CD4-positive, alpha-beta memory T cell (primary cell): ENCODE results near the gene ATXN7L3B. TPM values are rescaled to one million over a fixed set of nuclear protein-coding genes. Genes with fewer than 3 reads are reported as not detected.

ENCODE experiments used
- CTCF ChIA-PET: fragments of 350-600 bp; sonication (Branson Sonifier 250); formaldehyde crosslinking; loops from one replicate; lab custom pipeline; 2021; ENCODE audit warnings: inconsistent platforms; ENCODE audit not compliant: partially characterized antibody; lab: Charles Lee
- POLR2A ChIA-PET: fragments of 350-600 bp; sonication (Branson Sonifier 250); formaldehyde crosslinking; loops from one replicate; lab custom pipeline; 2021; ENCODE audit not compliant: partially characterized antibody; lab: Charles Lee
- DNase-seq, 5 donors: peaks; one replicate each; pipeline versions ENCODE4 v3.0.0 to v3.0.0-alpha.2; 2020 to 2022; ENCODE audit warnings: mixed read lengths in 1 of 5
- H3K27ac ChIP-seq: one replicate; pipeline ENCODE4 v1.7.0; 2013; ENCODE audit warnings: low read depth, low read length
- H3K27me3 ChIP-seq: 2 replicates; pipeline ENCODE4 v1.7.0; 2013; ENCODE audit warnings: mild to moderate bottlenecking, low read length, moderate library complexity; ENCODE audit not compliant: insufficient read depth
- H3K36me3 ChIP-seq: 2 replicates; pipeline ENCODE4 v1.7.0; 2013; ENCODE audit warnings: mild to moderate bottlenecking, low read length, moderate library complexity; ENCODE audit not compliant: insufficient read depth
- H3K4me1 ChIP-seq: 2 replicates; pipeline ENCODE4 v1.7.0; 2013; ENCODE audit warnings: mild to moderate bottlenecking, low read length, moderate library complexity; ENCODE audit not compliant: insufficient read depth
- H3K4me3 ChIP-seq, 2 donors: one replicate each; pipeline ENCODE4 v1.7.0; 2013; ENCODE audit warnings: low read length in 2 of 2, mild to moderate bottlenecking in 1 of 2
- H3K9me3 ChIP-seq, 2 donors: one replicate each; pipeline ENCODE4 v1.7.0; 2013; ENCODE audit warnings: low read length in 2 of 2, control low read depth in 1 of 2; ENCODE audit not compliant: control insufficient read depth in 1 of 2
- H3K27ac Mint-ChIP-seq, 7 donors: one replicate each; pipeline ENCODE4 v1.8.0; 2020 to 2021; ENCODE audit warnings: mixed read lengths in 7 of 7, mild to moderate bottlenecking in 6 of 7, inconsistent platforms in 3 of 7, moderate library complexity in 3 of 7
- H3K27me3 Mint-ChIP-seq, 2 donors: one replicate each; pipeline ENCODE4 v1.8.0; 2020 to 2021; ENCODE audit warnings: mixed read lengths in 2 of 2
- H3K36me3 Mint-ChIP-seq, 2 donors: one replicate each; pipeline ENCODE4 v1.8.0; 2020 to 2021; ENCODE audit warnings: mixed read lengths in 2 of 2, inconsistent platforms in 1 of 2, mild to moderate bottlenecking in 1 of 2
- H3K4me1 Mint-ChIP-seq, 4 donors: one replicate each; pipeline ENCODE4 v1.8.0; 2020 to 2021; ENCODE audit warnings: mixed read lengths in 4 of 4, mild to moderate bottlenecking in 1 of 4
- H3K4me3 Mint-ChIP-seq, 8 donors: one replicate each; pipeline ENCODE4 v1.8.0; 2020 to 2021; ENCODE audit warnings: mixed read lengths in 8 of 8, mild to moderate bottlenecking in 7 of 8, moderate library complexity in 6 of 8, inconsistent platforms in 3 of 8
- H3K9me3 Mint-ChIP-seq, 8 donors: one replicate each; pipeline ENCODE4 v1.8.0; 2020 to 2021; ENCODE audit warnings: mixed read lengths in 8 of 8, mild to moderate bottlenecking in 5 of 8, inconsistent platforms in 3 of 8, moderate library complexity in 1 of 8
- intact Hi-C: fragments of 100-400 bp; cut with micrococcal nuclease; formaldehyde crosslinking; loops from one replicate; pipeline ENCODE4 v1.15.1; 2023
- polyA plus RNA-seq, 2 donors: library from polyadenylated mRNA; unstranded; fragments of 300-500 nt; fragmentation: Illumina TruSeq; gene quantifications; one replicate each; pipeline ENCODE4 v1.2.3, GENCODE V29; 2021
- total RNA-seq, 2 experiments: library from RNA; stranded (reverse); gene quantifications; one replicate each; pipeline ENCODE4 v1.2.3, GENCODE V29; 2021

The ATXN7L3B gene
- total and polyA plus RNA-seq, 4 experiments from 2014 or later = 25.3 to 46.2 (median 36.8) TPM

DNA sequence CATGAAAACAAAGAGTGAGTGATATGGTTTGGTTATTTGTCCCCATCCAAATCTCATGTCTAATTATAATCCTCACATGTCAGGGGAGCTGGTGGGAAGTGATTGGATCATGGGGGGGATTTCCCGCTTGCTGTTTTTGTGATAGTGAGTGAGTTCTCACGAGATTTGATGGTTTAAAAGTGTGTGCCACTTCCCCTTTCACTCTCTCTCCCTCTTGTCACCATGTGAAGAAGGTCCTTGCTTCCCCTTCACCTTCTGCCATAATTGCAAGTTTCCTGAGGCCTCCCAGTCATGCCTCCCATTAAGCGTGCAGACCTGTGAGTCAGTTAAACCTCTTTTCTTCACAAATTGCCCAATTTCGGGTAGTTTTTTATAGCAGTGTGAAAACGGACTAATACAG, 2.1 kb upstream of the ATXN7L3B start:
- no peaks in the 10 kb centered on the region for H3K27me3 Mint-ChIP-seq
- DNase-seq = peak in 1 of 5 donors; percentile 44
- ChIA-PET POLR2A (no interaction called here), CTCF (no interaction called here)
- peak overlapping the region in 1 of 7 donors; percentile 52 for H3K27ac Mint-ChIP-seq
- Histone ChIP-seq H3K36me3 (peaks cover 9% of the 10 kb centered on the region), H3K27me3 (no peaks in the 10 kb centered on the region), H3K4me1 (peaks cover 25% of the 10 kb centered on the region), H3K27ac (no peak overlapping the region), H3K4me3 (no peak overlapping the region), H3K9me3 (no peaks in the 10 kb centered on the region)
- intact Hi-C loops = loop anchor here (5.0 kb wide), 2 partner anchors 857 to 1547 kb away; partner anchors contain the start of genes GLIPR1L2 and NAP1L1
- peaks cover 20 to 37% (median 30%) of the 10 kb centered on the region in 4 donors for H3K4me1 Mint-ChIP-seq
- H3K4me3 Mint-ChIP-seq = peak overlapping the region in 1 of 8 donors; percentile 47
- H3K9me3 Mint-ChIP-seq = no peaks in the 10 kb centered on the region
- peaks cover 17 to 28% of the 10 kb centered on the region in 2 donors for H3K36me3 Mint-ChIP-seq

GRCh38 chr12:74537126-74537706, 419 bp upstream of the ATXN7L3B start:
- Histone ChIP-seq H3K27ac (peak overlapping the region; percentile 95), H3K27me3 (no peaks in the 10 kb centered on the region), H3K4me1 (peaks cover 42% of the 10 kb centered on the region), H3K9me3 (no peaks in the 10 kb centered on the region), H3K4me3 (peak overlapping the region; percentile 43 to 92), H3K36me3 (peaks cover 9% of the 10 kb centered on the region)
- ChIA-PET CTCF (interaction anchor here (1.0 to 1.7 kb wide), 4 partner anchors 11 to 17 kb away, joined by 3 to 5 read pairs (median 4); no protein-coding TSS in a partner anchor), POLR2A (no interaction called here)
- H3K27me3 Mint-ChIP-seq = no peaks in the 10 kb centered on the region
- peaks cover 31 to 43% of the 10 kb centered on the region in 2 donors for H3K36me3 Mint-ChIP-seq
- intact Hi-C loops = loop anchor here (1.0 to 5.0 kb wide), 5 partner anchors 124 to 1545 kb away; partner anchors contain the start of genes GLIPR1L2, KRR1 and NAP1L1
- peak in 2 of 5 donors; percentile 72 to 73 for DNase-seq
- peak overlapping the region; percentile 81 to 99 (median 96) for H3K4me3 Mint-ChIP-seq
- no peaks in the 10 kb centered on the region for H3K9me3 Mint-ChIP-seq
- peak overlapping the region; percentile 97 to 100 (median 99) for H3K27ac Mint-ChIP-seq
- H3K4me1 Mint-ChIP-seq = peaks cover 34 to 54% (median 44%) of the 10 kb centered on the region in 4 donors

- ChIA-PET POLR2A (interaction anchor here (0.7 kb wide), 1 partner anchor 853 kb away, joined by 3 read pairs; the partner anchor contains the start of gene GLIPR1L2), CTCF (interaction anchor here (1.0 to 1.7 kb wide), 3 partner anchors 9 to 19 kb away, joined by 3 to 5 read pairs (median 4); no protein-coding TSS in a partner anchor)
- H3K27ac Mint-ChIP-seq = peak overlapping the region; percentile 97 to 100 (median 99)
- intact Hi-C loops = loop anchor here (5.0 kb wide), 2 partner anchors 854 to 1544 kb away; partner anchors contain the start of genes GLIPR1L2 and NAP1L1
- Histone ChIP-seq H3K27me3 (no peaks in the 10 kb centered on the region), H3K27ac (peak overlapping the region; percentile 95), H3K4me1 (peaks cover 51% of the 10 kb centered on the region), H3K4me3 (peak overlapping the region; percentile 92 to 99), H3K36me3 (peaks cover 9% of the 10 kb centered on the region), H3K9me3 (no peaks in the 10 kb centered on the region)
- H3K36me3 Mint-ChIP-seq = peaks cover 36 to 53% of the 10 kb centered on the region in 2 donors
- H3K4me3 Mint-ChIP-seq = peak overlapping the region; percentile 81 to 99 (median 96)
- no peaks in the 10 kb centered on the region for H3K9me3 Mint-ChIP-seq
- H3K27me3 Mint-ChIP-seq = no peaks in the 10 kb centered on the region
- peaks cover 41 to 63% (median 52%) of the 10 kb centered on the region in 4 donors for H3K4me1 Mint-ChIP-seq
- DNase-seq = peak; percentile 50 to 68 (median 57)
Measured at GRCh38 chr12:74538491-74539258, 1.0 kb downstream of the ATXN7L3B start.

DNA sequence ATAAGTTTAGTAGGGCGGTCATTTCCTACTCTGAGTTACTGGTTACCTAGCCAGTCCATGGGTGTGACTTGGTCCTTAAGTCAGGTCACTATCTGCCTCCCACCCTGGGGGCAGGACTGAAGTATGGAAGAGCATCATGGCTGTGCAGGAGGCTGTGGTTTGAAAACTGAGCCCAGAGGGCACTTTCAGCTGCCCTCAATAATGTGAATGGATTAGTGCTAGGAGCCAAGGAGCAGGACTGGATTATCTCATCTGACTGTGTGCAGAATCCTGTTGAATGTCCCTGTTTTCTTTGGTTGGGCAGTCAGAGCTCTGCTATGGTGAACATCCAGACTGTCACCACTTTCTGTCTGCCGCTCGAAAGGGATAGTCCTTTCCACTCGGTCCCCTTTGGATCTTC, 1.6 kb downstream of the ATXN7L3B start:
- peaks cover 42 to 63% (median 52%) of the 10 kb centered on the region in 4 donors for H3K4me1 Mint-ChIP-seq
- H3K36me3 Mint-ChIP-seq = peaks cover 36 to 53% of the 10 kb centered on the region in 2 donors
- Histone ChIP-seq H3K4me3 (peak overlapping the region; percentile 92 to 99), H3K36me3 (peaks cover 9% of the 10 kb centered on the region), H3K27me3 (no peaks in the 10 kb centered on the region), H3K27ac (peak overlapping the region; percentile 95), H3K4me1 (peaks cover 51% of the 10 kb centered on the region), H3K9me3 (no peaks in the 10 kb centered on the region)
- ChIA-PET CTCF (interaction anchor here (1.3 kb wide), 1 partner anchor 8 kb away, joined by 3 read pairs; no protein-coding TSS in a partner anchor), POLR2A (no interaction called here)
- H3K9me3 Mint-ChIP-seq = no peaks in the 10 kb centered on the region
- peak overlapping the region; percentile 81 to 99 (median 96) for H3K4me3 Mint-ChIP-seq
- H3K27ac Mint-ChIP-seq = peak overlapping the region; percentile 97 to 100 (median 99)
- no peaks in the 10 kb centered on the region for H3K27me3 Mint-ChIP-seq
- intact Hi-C loops = loop anchor here (5.0 kb wide), 2 partner anchors 853 to 1543 kb away; partner anchors contain the start of genes GLIPR1L2 and NAP1L1
- DNase-seq = no peak

GRCh38 chr12:74539765-74540526, 2.3 kb downstream of the ATXN7L3B start:
- H3K9me3 ChIP-seq = no peaks in the 10 kb centered on the region
- Mint-ChIP-seq H3K27me3 (no peaks in the 10 kb centered on the region), H3K36me3 (peaks cover 36 to 53% of the 10 kb centered on the region in 2 donors), H3K4me1 (peaks cover 43 to 63% (median 53%) of the 10 kb centered on the region in 4 donors), H3K27ac (peak overlapping the region; percentile 97 to 100 (median 99)), H3K4me3 (peak overlapping the region; percentile 81 to 99 (median 96)), H3K9me3 (no peaks in the 10 kb centered on the region)
- DNase-seq = no peak
- peaks cover 51% of the 10 kb centered on the region for H3K4me1 ChIP-seq
- H3K36me3 ChIP-seq = peaks cover 9% of the 10 kb centered on the region
- intact Hi-C loops = loop anchor here (5.0 kb wide), 2 partner anchors 852 to 1542 kb away; partner anchors contain the start of genes GLIPR1L2 and NAP1L1
- H3K4me3 ChIP-seq = peak overlapping the region; percentile 92 to 99
- H3K27ac ChIP-seq = peak overlapping the region; percentile 95
- CTCF ChIA-PET = no interaction called here
- POLR2A ChIA-PET = interaction anchor here (1.3 kb wide), 1 partner anchor 10 kb away, joined by 3 read pairs; no protein-coding TSS in a partner anchor
- H3K27me3 ChIP-seq = no peaks in the 10 kb centered on the region

- no peaks in the 10 kb centered on the region for H3K27me3 ChIP-seq
- Mint-ChIP-seq H3K27ac (peak overlapping the region; percentile 59 to 100 (median 97)), H3K36me3 (peaks cover 36 to 55% of the 10 kb centered on the region in 2 donors), H3K4me3 (peak overlapping the region in 7 of 8 donors; percentile 62 to 99 (median 94)), H3K9me3 (no peaks in the 10 kb centered on the region), H3K4me1 (peaks cover 45 to 69% (median 54%) of the 10 kb centered on the region in 4 donors), H3K27me3 (no peaks in the 10 kb centered on the region)
- peak overlapping the region; percentile 7 for H3K27ac ChIP-seq
- intact Hi-C loops = no loop called here
- H3K4me3 ChIP-seq = no peak overlapping the region
- H3K4me1 ChIP-seq = peaks cover 51% of the 10 kb centered on the region
- no peaks in the 10 kb centered on the region for H3K9me3 ChIP-seq
- H3K36me3 ChIP-seq = peaks cover 9% of the 10 kb centered on the region
- no peak for DNase-seq
- CTCF ChIA-PET = no interaction called here
- POLR2A ChIA-PET = interaction anchor here (1.3 kb wide), 1 partner anchor 9 kb away, joined by 3 read pairs; no protein-coding TSS in a partner anchor
Measured at GRCh38 chr12:74541074-74541473, 3.4 kb downstream of the ATXN7L3B start.
